K562 (cell line): ENCODE measurements around the gene CHPF2. TPM values are rescaled to one million over a fixed set of nuclear protein-coding genes. Genes with fewer than 3 reads are reported as not detected.

ENCODE experiments used
- ATF4 ChIP-seq: fragments of 450-650 bp; formaldehyde crosslinking; IDR thresholded peaks from 2 replicates; pipeline ENCODE4 v1.4.0; 2022; ENCODE audit warnings: mild to moderate bottlenecking, moderate library complexity
- CBX3 ChIP-seq, 2 experiments: IDR thresholded peaks; 1 replicate in 1 of 2; 2 replicates in 1 of 2; pipeline ENCODE4 v1.6.1; 2012; ENCODE audit warnings: inconsistent platforms in 2 of 2, low read length in 2 of 2, borderline replicate concordance in 1 of 2, control low read depth in 1 of 2
- DNMT1 ChIP-seq: fragments of 450-650 bp; IDR thresholded peaks from 2 replicates; pipeline ENCODE4 v1.6.1; 2016; ENCODE audit warnings: antibody characterized with exemption, mild to moderate bottlenecking
- E2F8 ChIP-seq: fragments of 450-650 bp; IDR thresholded peaks from 2 replicates; pipeline ENCODE4 v1.7.1; 2018; ENCODE audit warnings: mild to moderate bottlenecking, low read depth; ENCODE audit not compliant: partially characterized antibody
- KDM4B ChIP-seq, 2 experiments: fragments of 450-650 bp in 1 of 2; sonication (generic) in 1 of 2; IDR thresholded peaks; 2 replicates each; pipeline ENCODE4 v1.6.1; 2016 to 2017; ENCODE audit warnings: borderline replicate concordance in 2 of 2, antibody characterized with exemption in 1 of 2, low read depth in 1 of 2, mild to moderate bottlenecking in 1 of 2
- MCM2 ChIP-seq: fragments of 450-650 bp; IDR thresholded peaks from 2 replicates; pipeline ENCODE4 v1.6.1; 2017; ENCODE audit warnings: low read depth, mild to moderate bottlenecking
- MYBL2 ChIP-seq, 2 experiments: fragments of 450-650 bp in 1 of 2; sonication (generic) in 1 of 2; formaldehyde crosslinking in 1 of 2; IDR thresholded peaks; 2 replicates each; pipeline versions ENCODE4 v1.6.1 to v1.8.1; 2017 to 2022; ENCODE audit warnings: borderline replicate concordance in 1 of 2, inconsistent platforms in 1 of 2, low read depth in 1 of 2, mild to moderate bottlenecking in 1 of 2, missing genetic modification reagents in 1 of 2, moderate library complexity in 1 of 2
- NFE2 ChIP-seq: IDR thresholded peaks from 2 replicates; pipeline ENCODE4 v1.6.1; 2014; ENCODE audit warnings: antibody characterized with exemption, low read depth
- NFIX ChIP-seq: fragments of 250-450 bp; sonication (Bioruptor Pico); IDR thresholded peaks from 2 replicates; pipeline ENCODE4 v1.4.0; 2020; ENCODE audit warnings: low read depth, mild to moderate bottlenecking, moderate library complexity
- SPI1 ChIP-seq: IDR thresholded peaks from 2 replicates; pipeline ENCODE4 v1.6.1; 2011; ENCODE audit warnings: low read depth, low read length, control low read depth, borderline replicate concordance
- THAP7 ChIP-seq: fragments of 250-450 bp; sonication (Bioruptor Pico); IDR thresholded peaks from 2 replicates; pipeline ENCODE4 v1.5.0; 2021
- ZBTB26 ChIP-seq: fragments of 450-650 bp; formaldehyde crosslinking; IDR thresholded peaks from 2 replicates; pipeline ENCODE4 v1.4.0; 2022; ENCODE audit warnings: missing genetic modification characterization
- ZHX1 ChIP-seq: fragments of 150-350 bp; conservative IDR thresholded peaks from 2 replicates; pipeline ENCODE4 v1.6.1; 2014; ENCODE audit warnings: low read length
- ZNF511 ChIP-seq: sonication (generic); formaldehyde crosslinking; IDR thresholded peaks from 2 replicates; pipeline ENCODE4 v1.8.0; 2022; ENCODE audit warnings: mild to moderate bottlenecking, missing genetic modification reagents
- ZNF77 ChIP-seq: fragments of 250-450 bp; sonication (Bioruptor Pico); IDR thresholded peaks from 2 replicates; pipeline ENCODE4 v1.5.0; 2020
- polyA plus RNA-seq, 8 experiments: library from polyadenylated mRNA; depleted of rRNA in 4 of 8; stranded (reverse) in 5 of 8; unstranded in 3 of 8; fragments of >200 nt; fragmentation: Nextera tagmentation in 2 of 8; fragmentation: Illumina TruSeq in 1 of 8; extraction: Ambion mirVana in 2 of 8; extraction: Trizol in 1 of 8; gene quantifications; 2 replicates each; pipeline versions ENCODE4 v1.2.1 to v1.2.3, GENCODE V29; 2011 to 2014; ENCODE audit warnings: inconsistent platforms in 1 of 8, missing spikeins in 1 of 8
- total RNA-seq, 7 experiments: library from RNA; depleted of rRNA in 6 of 7; stranded (reverse); fragments of >200 nt in 6 of 7; fragmentation: Illumina TruSeq in 2 of 7; extraction: Trizol in 2 of 7; gene quantifications; 2 replicates each; pipeline versions ENCODE4 v1.2.1 to v1.2.3, GENCODE V29; 2011 to 2021; ENCODE audit warnings: low replicate concordance in 1 of 7
- TF ChIP-seq, protein P1 (sequence below), 2 experiments: fragments of 450-650 bp; conservative IDR thresholded peaks; 2 replicates each; pipeline ENCODE4 v1.6.1; 2017; ENCODE audit warnings: mild to moderate bottlenecking in 2 of 2, moderate library complexity in 2 of 2

The CHPF2 gene
- total and polyA plus RNA-seq, 9 of the 15 experiments (the other 6 are each of a cell fraction or from before 2014, with no cell fraction given), result 0.08 to 32.8 (median 10.5) TPM

- TF ChIP-seq E2F8 (no peak), ZHX1 (no peak), MYBL2 (IDR thresholded peaks at IDR 0.05; ENCODE audit: low read depth) (no peak), MYBL2 (CRISPR knock-in tag; IDR thresholded peaks at IDR 0.05; ENCODE audit: borderline replicate concordance) (no peak), THAP7 (CRISPR knock-in tag) (no peak), ZBTB26 (CRISPR knock-in tag) (no peak), CBX3 (IDR thresholded peaks at IDR 0.05; ENCODE audit: borderline replicate concordance in 1 of 2, low read length in 2 of 2) (peak in 1 of 2 experiments; percentile 64; a peak in 1 of 3 replicates), SPI1 (no peak), NFE2 (peak; percentile 70), ATF4 (no peak), DNMT1 (no peak), MCM2 (no peak), NFIX (no peak), ZNF77 (no peak), KDM4B (IDR thresholded peaks at IDR 0.05; ENCODE audit: borderline replicate concordance in 2 of 2, low read depth in 1 of 2) (no peak), ZNF511 (CRISPR knock-in tag) (no peak)
- TF ChIP-seq, protein P1, sequence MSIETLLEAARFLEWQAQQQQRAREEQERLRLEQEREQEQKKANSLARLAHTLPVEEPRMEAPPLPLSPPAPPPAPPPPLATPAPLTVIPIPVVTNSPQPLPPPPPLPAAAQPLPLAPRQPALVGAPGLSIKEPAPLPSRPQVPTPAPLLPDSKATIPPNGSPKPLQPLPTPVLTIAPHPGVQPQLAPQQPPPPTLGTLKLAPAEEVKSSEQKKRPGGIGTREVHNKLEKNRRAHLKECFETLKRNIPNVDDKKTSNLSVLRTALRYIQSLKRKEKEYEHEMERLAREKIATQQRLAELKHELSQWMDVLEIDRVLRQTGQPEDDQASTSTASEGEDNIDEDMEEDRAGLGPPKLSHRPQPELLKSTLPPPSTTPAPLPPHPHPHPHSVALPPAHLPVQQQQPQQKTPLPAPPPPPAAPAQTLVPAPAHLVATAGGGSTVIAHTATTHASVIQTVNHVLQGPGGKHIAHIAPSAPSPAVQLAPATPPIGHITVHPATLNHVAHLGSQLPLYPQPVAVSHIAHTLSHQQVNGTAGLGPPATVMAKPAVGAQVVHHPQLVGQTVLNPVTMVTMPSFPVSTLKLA (conservative IDR thresholded peaks at IDR 0.05), result no peak; a peak in 1 of 4 replicates
These were observed 25.4 kb upstream of the CHPF2 start (continued) for GRCh38 chr7:151206914-151207313.
